Measurements from ENCODE around the gene GPR35.

GPR35 gene

DNA sequence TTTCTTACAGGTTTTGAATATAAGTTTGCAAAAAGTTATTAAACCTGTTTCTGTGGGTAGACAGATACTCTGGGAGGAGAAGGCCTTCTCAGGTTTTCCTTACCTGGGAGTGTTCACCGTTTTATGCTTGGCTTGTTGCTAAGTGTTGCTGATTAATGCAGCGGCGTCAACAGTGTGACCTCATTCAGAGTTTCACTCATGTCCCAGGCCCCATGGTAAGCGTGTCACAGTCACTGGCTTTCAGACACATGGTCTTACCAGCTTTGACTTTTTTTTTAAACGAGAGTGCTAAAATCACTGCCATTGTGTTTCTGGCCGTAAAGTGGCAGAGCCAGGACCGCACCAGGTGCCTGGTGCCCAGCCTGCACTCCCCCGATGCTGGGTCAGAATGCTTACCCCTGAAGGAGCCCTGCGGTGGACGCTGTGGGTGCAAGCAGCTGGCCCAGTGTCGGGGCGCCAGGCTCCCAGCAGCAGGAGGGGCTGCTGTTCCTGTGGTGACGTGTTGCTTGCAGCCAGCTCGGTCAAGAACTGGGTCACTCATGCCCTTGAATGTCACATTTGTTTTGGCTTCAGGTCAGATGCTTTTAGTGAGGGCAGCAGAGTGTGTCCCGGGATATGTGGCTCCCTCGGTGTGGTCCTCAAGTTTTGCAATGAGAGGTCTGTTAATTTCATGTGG is 35.3 kb upstream of the GPR35 start:
- no peak for TF ChIP-seq RARB (CRISPR knock-in tag; IDR thresholded peaks at IDR 0.05)
- TF ChIP-seq, protein P1, sequence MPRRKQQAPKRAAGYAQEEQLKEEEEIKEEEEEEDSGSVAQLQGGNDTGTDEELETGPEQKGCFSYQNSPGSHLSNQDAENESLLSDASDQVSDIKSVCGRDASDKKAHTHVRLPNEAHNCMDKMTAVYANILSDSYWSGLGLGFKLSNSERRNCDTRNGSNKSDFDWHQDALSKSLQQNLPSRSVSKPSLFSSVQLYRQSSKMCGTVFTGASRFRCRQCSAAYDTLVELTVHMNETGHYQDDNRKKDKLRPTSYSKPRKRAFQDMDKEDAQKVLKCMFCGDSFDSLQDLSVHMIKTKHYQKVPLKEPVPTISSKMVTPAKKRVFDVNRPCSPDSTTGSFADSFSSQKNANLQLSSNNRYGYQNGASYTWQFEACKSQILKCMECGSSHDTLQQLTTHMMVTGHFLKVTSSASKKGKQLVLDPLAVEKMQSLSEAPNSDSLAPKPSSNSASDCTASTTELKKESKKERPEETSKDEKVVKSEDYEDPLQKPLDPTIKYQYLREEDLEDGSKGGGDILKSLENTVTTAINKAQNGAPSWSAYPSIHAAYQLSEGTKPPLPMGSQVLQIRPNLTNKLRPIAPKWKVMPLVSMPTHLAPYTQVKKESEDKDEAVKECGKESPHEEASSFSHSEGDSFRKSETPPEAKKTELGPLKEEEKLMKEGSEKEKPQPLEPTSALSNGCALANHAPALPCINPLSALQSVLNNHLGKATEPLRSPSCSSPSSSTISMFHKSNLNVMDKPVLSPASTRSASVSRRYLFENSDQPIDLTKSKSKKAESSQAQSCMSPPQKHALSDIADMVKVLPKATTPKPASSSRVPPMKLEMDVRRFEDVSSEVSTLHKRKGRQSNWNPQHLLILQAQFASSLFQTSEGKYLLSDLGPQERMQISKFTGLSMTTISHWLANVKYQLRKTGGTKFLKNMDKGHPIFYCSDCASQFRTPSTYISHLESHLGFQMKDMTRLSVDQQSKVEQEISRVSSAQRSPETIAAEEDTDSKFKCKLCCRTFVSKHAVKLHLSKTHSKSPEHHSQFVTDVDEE (CRISPR knock-in tag; IDR thresholded peaks at IDR 0.05), result no peak
- ATAC-seq, result no peak

DNA sequence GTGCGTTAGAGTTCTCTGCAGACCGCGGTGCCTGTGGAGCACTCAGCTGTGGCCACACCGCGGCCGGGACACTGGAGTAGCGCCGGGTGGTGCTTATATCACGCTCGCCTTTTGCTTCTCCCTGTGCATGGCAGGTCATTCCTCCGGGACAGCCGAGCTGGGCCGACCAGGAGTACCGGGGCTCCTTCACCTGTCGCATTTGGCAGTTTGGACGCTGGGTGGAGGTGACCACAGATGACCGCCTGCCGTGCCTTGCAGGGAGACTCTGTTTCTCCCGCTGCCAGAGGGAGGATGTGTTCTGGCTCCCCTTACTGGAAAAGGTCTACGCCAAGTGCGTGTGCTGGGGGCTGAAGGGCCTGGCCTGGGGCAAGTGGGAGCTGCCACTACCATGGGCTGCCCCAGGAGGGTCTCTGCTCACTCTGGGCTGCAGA is 34.6 kb upstream of the GPR35 start:
- no peak for TF ChIP-seq ZC3H10 (CRISPR knock-in tag; IDR thresholded peaks at IDR 0.05)
- no peak for ATAC-seq

DNA sequence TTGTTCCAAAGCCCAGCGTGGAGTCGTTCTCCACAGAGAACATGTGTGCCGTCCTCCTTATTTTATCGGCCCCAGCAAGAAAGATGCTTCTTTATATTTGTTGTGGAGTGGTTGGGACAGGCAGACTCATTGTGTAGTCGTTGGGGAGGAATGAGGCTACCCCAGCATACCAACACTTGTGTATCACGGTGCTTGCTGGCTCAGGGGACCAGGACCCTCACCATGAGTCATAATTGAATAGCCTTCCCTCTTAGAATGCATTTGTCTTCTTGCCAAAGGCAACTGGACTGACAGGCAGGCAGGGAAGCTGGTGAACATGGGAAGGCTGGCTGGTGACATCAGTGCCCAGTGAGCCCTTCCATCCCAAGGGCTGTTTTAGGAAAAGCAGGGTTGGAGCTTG is 34.1 kb upstream of the GPR35 start:
- no peak for ATAC-seq
- no peak for TF ChIP-seq ZNF70 (CRISPR knock-in tag; IDR thresholded peaks at IDR 0.05)
- no peak for TF ChIP-seq SNAI2 (CRISPR knock-in tag; IDR thresholded peaks at IDR 0.05)
- no peak for TF ChIP-seq ISL1 (CRISPR knock-in tag; IDR thresholded peaks at IDR 0.05)
- TF ChIP-seq TOX (CRISPR knock-in tag; IDR thresholded peaks at IDR 0.05; ENCODE audit: borderline replicate concordance), result no peak
- TF ChIP-seq, protein P2, sequence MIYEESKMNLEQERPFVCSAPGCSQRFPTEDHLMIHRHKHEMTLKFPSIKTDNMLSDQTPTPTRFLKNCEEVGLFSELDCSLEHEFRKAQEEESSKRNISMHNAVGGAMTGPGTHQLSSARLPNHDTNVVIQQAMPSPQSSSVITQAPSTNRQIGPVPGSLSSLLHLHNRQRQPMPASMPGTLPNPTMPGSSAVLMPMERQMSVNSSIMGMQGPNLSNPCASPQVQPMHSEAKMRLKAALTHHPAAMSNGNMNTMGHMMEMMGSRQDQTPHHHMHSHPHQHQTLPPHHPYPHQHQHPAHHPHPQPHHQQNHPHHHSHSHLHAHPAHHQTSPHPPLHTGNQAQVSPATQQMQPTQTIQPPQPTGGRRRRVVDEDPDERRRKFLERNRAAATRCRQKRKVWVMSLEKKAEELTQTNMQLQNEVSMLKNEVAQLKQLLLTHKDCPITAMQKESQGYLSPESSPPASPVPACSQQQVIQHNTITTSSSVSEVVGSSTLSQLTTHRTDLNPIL (CRISPR knock-in tag; IDR thresholded peaks at IDR 0.05; ENCODE audit: low read depth), result no peak

DNA sequence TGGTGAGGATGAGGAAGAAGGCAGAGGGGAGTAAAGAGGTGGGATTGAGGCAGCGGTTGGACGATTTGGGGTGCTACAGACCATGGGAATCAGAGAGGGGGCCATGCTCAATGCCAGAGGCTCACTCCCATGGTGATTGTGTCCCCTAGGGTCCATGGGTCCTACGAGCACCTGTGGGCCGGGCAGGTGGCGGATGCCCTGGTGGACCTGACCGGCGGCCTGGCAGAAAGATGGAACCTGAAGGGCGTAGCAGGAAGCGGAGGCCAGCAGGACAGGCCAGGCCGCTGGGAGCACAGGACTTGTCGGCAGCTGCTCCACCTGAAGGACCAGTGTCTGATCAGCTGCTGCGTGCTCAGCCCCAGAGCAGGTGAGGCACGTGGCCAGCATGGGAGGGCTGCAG is 33.5 kb upstream of the GPR35 start:
- no peak for TF ChIP-seq ZNF70 (CRISPR knock-in tag; IDR thresholded peaks at IDR 0.05)
- no peak for TF ChIP-seq OSR1 (CRISPR knock-in tag; IDR thresholded peaks at IDR 0.05)
- no peak for TF ChIP-seq RARB (CRISPR knock-in tag; IDR thresholded peaks at IDR 0.05)
- TF ChIP-seq ISL1 (CRISPR knock-in tag; IDR thresholded peaks at IDR 0.05), result no peak
- TF ChIP-seq, protein P3, sequence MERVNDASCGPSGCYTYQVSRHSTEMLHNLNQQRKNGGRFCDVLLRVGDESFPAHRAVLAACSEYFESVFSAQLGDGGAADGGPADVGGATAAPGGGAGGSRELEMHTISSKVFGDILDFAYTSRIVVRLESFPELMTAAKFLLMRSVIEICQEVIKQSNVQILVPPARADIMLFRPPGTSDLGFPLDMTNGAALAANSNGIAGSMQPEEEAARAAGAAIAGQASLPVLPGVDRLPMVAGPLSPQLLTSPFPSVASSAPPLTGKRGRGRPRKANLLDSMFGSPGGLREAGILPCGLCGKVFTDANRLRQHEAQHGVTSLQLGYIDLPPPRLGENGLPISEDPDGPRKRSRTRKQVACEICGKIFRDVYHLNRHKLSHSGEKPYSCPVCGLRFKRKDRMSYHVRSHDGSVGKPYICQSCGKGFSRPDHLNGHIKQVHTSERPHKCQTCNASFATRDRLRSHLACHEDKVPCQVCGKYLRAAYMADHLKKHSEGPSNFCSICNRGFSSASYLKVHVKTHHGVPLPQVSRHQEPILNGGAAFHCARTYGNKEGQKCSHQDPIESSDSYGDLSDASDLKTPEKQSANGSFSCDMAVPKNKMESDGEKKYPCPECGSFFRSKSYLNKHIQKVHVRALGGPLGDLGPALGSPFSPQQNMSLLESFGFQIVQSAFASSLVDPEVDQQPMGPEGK (CRISPR knock-in tag; IDR thresholded peaks at IDR 0.05; ENCODE audit: borderline replicate concordance), result no peak
- ATAC-seq, result no peak

DNA sequence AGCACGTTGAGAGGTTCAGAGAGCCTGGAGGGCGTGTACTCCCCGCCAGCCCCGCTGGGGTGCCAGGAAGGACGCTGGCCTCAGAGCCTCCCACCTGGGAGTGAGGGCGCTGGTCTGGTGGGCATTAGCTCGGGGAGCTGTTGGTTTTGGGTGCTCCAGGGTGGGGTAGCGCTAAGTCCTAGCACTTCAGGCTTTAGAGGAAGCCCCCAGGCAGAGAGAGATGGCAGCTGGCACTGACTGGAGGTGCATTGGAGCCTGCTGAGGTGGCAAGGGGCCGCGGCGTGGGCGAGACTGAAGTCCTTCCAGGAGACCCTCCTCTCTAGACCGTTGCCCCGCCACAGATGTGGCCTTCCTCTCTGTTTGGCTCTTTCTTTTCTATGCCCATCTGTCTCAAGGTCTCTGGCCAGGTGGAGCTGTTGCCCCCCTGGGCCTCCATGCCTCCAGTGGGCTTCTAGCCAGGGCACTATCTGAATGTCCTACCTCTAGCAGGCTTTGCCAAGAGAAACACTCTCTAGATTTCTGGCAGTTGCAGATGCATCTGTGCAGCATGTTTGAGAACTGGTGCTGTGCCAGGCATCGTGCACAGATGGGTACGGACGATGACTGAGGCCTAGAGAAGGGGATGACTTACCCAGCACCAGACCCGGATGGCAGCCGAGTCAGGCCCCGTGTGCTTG is 32.1 kb upstream of the GPR35 start:
- no peak for TF ChIP-seq OSR1 (CRISPR knock-in tag; IDR thresholded peaks at IDR 0.05)
- no peak for TF ChIP-seq RARB (CRISPR knock-in tag; IDR thresholded peaks at IDR 0.05)
- no peak for TF ChIP-seq BACH2 (CRISPR knock-in tag; IDR thresholded peaks at IDR 0.05; ENCODE audit: borderline replicate concordance)
- TF ChIP-seq SNAI2 (CRISPR knock-in tag; IDR thresholded peaks at IDR 0.05), result no peak
- TF ChIP-seq ZNF565 (CRISPR knock-in tag; conservative IDR thresholded peaks at IDR 0.05; ENCODE audit: low read depth), result no peak
- ATAC-seq, result no peak

DNA sequence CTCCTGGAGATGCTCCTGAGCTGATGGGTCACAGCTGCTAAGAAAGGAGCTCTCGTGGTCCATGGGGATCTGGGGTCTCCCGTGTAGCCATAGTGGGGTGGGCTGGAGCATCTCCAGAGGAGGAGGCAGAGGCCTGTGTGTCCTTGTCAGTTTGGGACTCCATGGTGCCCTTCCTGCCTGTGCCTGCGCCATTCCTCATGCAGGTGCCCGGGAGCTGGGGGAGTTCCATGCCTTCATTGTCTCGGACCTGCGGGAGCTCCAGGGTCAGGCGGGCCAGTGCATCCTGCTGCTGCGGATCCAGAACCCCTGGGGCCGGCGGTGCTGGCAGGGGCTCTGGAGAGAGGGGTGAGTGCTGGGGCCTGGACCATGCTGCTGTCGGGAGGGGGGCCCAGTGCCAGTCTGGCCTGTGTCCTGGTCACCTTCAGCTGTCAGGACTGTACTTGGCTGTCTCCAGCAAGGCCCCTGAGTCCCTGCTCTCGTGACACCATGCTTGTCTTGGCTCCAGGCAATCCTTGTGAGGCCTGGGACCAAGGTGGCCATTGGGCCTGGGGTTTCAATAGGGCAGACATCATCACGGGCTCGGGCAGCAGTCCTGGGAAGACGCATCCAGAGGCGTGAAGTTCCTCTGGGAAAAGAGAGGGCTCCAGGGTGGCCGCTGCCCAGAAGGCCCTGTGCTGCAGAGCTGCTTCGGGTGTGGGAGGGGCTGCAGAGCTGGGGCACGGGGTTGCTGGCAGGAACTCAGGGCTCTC is 31.4 kb upstream of the GPR35 start:
- no peak for ATAC-seq
- TF ChIP-seq ARNTL (CRISPR knock-in tag; IDR thresholded peaks at IDR 0.05; ENCODE audit: borderline replicate concordance, low read depth), result no peak
